Lung (tissue), 12 donors: ENCODE measurements around the gene CENPX. TPM values are rescaled to one million over a fixed set of nuclear protein-coding genes. Genes with fewer than 3 reads are reported as not detected.

ENCODE experiments used
- ATAC-seq: fragments of 200-7000 bp; cut with Tn5 transposase; one replicate; pipeline ENCODE4 v1.9.1; 2020; ENCODE audit warnings: moderate number of reproducible peaks; ENCODE audit not compliant: insufficient read depth, low FRiP score
- DNase-seq, 3 donors: peaks; one replicate each; pipeline ENCODE4 v3.0.0-alpha.2; 2013 to 2017
- H3K27ac ChIP-seq, 2 donors: one replicate each; pipeline ENCODE4 v1.5.1; 2013; ENCODE audit warnings: mild to moderate bottlenecking in 2 of 2, moderate library complexity in 2 of 2, control low read depth in 1 of 2, inconsistent platforms in 1 of 2, low read depth in 1 of 2, low read length in 1 of 2
- H3K27me3 ChIP-seq, 3 donors: one replicate each; pipeline ENCODE4 v1.5.1; 2013; ENCODE audit warnings: low read length in 2 of 3; ENCODE audit not compliant: control insufficient read depth in 3 of 3, insufficient read depth in 3 of 3
- H3K36me3 ChIP-seq, 4 donors: one replicate each; pipeline ENCODE4 v1.5.1; 2013; ENCODE audit warnings: low read length in 4 of 4, mild to moderate bottlenecking in 1 of 4, moderate library complexity in 1 of 4; ENCODE audit not compliant: control insufficient read depth in 4 of 4, insufficient read depth in 4 of 4
- H3K4me1 ChIP-seq, 5 donors: one replicate each; pipeline ENCODE4 v1.5.1; 2013; ENCODE audit warnings: low read length in 5 of 5, mild to moderate bottlenecking in 2 of 5, moderate library complexity in 1 of 5; ENCODE audit not compliant: control insufficient read depth in 5 of 5, insufficient read depth in 5 of 5
- H3K4me3 ChIP-seq: one replicate; pipeline ENCODE4 v1.5.1; 2013; ENCODE audit warnings: mild to moderate bottlenecking, control low read depth, moderate library complexity
- H3K9ac ChIP-seq, 2 donors: one replicate each; pipeline ENCODE4 v1.5.1; 2013; ENCODE audit warnings: low read length in 2 of 2, control low read depth in 1 of 2; ENCODE audit not compliant: insufficient read depth in 1 of 2
- H3K9me3 ChIP-seq, 4 donors: one replicate each; pipeline ENCODE4 v1.5.1; 2013; ENCODE audit warnings: low read length in 3 of 4, mild to moderate bottlenecking in 1 of 4, moderate library complexity in 1 of 4; ENCODE audit not compliant: control insufficient read depth in 4 of 4, insufficient read depth in 3 of 4
- WGBS, 2 donors: extraction: QIAGEN DNeasy Blood & Tissue Kit; methylation state at CpG; one replicate each; pipeline ENCODE4 v1.1.7; 2013; 5-methylcytosine and 5-hydroxymethylcytosine counted together
- polyA plus RNA-seq, 2 donors: library from polyadenylated mRNA; stranded (reverse); fragments of 200-250 nt; gene quantifications; one replicate each; pipeline ENCODE4 v1.2.1, GENCODE V29; 2013
- total RNA-seq, 2 donors: library from RNA; depleted of rRNA in 1 of 2; stranded (reverse); fragments of >200 nt in 1 of 2; gene quantifications; one replicate each; pipeline ENCODE4 v1.2.1, GENCODE V29; 2014 to 2021
- TF ChIP-seq, protein P1 (sequence below): IDR thresholded peaks from 2 replicates; pipeline ENCODE4 v1.5.1; 2012; ENCODE audit warnings: mild to moderate bottlenecking; ENCODE audit errors: control extremely low read depth, extremely low read depth
- donor health status: control.
- donor health status: control.
- donor health status: Bipolar disorder and iron deficiency.
- donor health status: healthy.
- donor health status: DM: yes; HTN: yes; CAD: no.

CENPX gene
- total and polyA plus RNA-seq, 4 donors, result 21.5 to 121 (median 101) TPM

DNA sequence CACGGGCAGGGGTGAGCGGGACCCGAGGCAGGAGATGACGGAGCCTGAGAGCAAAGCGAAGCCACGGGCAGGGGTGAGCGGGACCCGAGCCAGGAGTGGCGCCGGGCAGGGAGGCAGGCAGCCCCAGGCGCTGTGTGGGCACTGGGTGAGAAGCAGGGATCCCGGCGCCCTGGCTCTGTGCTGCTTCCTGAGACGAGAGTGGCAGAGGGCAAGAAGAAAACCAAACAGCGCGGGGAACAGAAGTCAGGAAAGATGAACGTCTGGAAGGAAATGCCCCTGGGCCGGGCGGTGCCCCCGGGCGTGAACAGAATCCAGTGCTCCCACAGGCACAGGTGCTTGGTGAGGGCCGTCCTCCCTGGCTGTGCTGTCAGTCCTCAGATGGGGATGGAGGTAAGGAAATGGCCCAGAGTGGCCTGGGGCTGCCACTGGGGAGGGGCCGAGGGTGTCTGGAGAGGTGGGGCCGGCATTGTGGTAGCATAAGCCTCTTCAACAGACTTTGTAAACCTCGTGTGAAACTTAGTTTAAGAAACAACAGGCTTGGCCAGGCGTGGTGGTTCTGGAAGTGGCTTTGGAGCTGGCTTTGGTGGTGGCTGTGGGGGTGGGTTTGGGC is 35.4 kb downstream of the CENPX start:
- DNase-seq (no peak), ATAC-seq (no peak)
- WGBS, 2 donors, result 87 to 90% methylated on average over 26 of the region's 26 CpGs
- peaks cover 0 to 3% (median 0%) of the 10 kb centered on the region in 4 donors for H3K9me3 ChIP-seq
- H3K27ac ChIP-seq, result no peak overlapping the region
- H3K9ac ChIP-seq, result no peak overlapping the region
- TF ChIP-seq, protein P1, sequence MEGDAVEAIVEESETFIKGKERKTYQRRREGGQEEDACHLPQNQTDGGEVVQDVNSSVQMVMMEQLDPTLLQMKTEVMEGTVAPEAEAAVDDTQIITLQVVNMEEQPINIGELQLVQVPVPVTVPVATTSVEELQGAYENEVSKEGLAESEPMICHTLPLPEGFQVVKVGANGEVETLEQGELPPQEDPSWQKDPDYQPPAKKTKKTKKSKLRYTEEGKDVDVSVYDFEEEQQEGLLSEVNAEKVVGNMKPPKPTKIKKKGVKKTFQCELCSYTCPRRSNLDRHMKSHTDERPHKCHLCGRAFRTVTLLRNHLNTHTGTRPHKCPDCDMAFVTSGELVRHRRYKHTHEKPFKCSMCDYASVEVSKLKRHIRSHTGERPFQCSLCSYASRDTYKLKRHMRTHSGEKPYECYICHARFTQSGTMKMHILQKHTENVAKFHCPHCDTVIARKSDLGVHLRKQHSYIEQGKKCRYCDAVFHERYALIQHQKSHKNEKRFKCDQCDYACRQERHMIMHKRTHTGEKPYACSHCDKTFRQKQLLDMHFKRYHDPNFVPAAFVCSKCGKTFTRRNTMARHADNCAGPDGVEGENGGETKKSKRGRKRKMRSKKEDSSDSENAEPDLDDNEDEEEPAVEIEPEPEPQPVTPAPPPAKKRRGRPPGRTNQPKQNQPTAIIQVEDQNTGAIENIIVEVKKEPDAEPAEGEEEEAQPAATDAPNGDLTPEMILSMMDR, result no peak
- H3K4me3 ChIP-seq, result no peak overlapping the region
- H3K4me1 ChIP-seq, result peaks cover 0 to 15% (median 11%) of the 10 kb centered on the region in 5 donors
- H3K27me3 ChIP-seq, result no peaks in the 10 kb centered on the region
- H3K36me3 ChIP-seq, result peaks cover 4 to 32% (median 17%) of the 10 kb centered on the region in 4 donors

DNA sequence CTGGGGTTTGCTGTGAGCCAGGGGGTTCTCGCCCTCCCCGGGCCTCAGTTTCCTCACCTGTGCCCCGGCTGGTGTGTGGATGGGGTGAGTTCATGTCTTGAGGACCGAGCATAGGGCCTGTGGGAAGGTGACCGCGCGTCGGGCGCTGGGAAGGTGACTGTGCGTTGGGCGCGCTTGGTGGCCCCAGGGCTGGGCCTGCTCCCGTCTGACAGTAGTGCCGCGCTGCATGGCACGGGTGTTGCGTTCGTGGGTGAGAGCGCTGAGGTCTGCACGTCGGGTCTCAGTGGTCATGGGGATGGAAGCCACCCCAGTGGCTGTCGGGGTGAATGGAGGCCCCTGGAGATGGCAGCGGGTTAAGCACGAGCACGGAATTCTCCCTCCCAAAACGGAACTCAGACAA is 36.1 kb downstream of the CENPX start:
- peaks cover 0 to 3% (median 0%) of the 10 kb centered on the region in 4 donors for H3K9me3 ChIP-seq
- ATAC-seq (no peak), DNase-seq (no peak)
- no peak overlapping the region for H3K27ac ChIP-seq
- no peaks in the 10 kb centered on the region for H3K27me3 ChIP-seq
- TF ChIP-seq, protein P1, result no peak
- H3K4me3 ChIP-seq, result no peak overlapping the region
- 97 to 98% methylated on average over 26 of the region's 26 CpGs for WGBS, 2 donors
- no peak overlapping the region for H3K9ac ChIP-seq
- peaks cover 4 to 32% (median 17%) of the 10 kb centered on the region in 4 donors for H3K36me3 ChIP-seq
- H3K4me1 ChIP-seq, result peaks cover 0 to 9% (median 7%) of the 10 kb centered on the region in 5 donors

DNA sequence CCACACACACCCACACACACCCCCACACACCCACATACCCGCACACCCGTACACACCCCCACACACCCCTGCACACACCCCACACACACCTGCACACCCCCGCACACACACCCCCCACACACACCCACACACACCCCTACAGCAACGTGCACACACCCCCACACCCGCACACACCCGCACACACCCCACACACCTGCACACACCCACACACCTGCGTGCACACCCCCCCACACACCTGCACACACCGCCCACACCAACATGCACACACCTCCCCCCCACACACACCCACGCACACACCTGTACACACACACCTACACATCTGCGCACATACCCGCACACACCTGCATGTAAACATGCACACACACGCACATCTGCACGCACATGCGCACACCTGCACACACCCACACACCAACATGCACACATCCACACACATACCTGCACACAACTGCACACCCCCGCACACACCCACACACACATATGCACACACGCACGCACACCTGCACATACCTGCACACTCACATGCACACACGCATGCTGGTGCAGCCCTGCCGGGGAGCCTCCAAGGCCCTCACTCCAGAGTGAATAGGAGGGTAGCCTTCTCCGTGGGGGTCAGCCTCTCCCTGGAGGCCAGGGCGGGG is 37.8 kb downstream of the CENPX start:
- WGBS, 2 donors, result 96 to 98% methylated on average over 21 of the region's 21 CpGs
- Histone ChIP-seq H3K36me3 (peaks cover 4 to 32% (median 15%) of the 10 kb centered on the region in 4 donors), H3K9ac (no peak overlapping the region), H3K4me3 (no peak overlapping the region), H3K27ac (no peak overlapping the region), H3K4me1 (peaks cover 0 to 5% (median 0%) of the 10 kb centered on the region in 5 donors), H3K27me3 (no peaks in the 10 kb centered on the region), H3K9me3 (peaks cover 0 to 3% (median 0%) of the 10 kb centered on the region in 4 donors)
- TF ChIP-seq, protein P1, result no peak
- DNase-seq (no peak), ATAC-seq (no peak)
